SK-N-SH treated with all-trans-retinoic acid at 6 μM for 48 hours (cell line): ENCODE measurements around the gene TMEM53.

Source experiments
- ATAC-seq: fragments of 200-7000 bp; cut with Tn5 transposase; 3 replicates; pipeline ENCODE4 v1.9.1; 2020; ENCODE audit warnings: mild to moderate bottlenecking, moderate library complexity
- BACH2 ChIP-seq: fragments of 250-450 bp; sonication (Bioruptor Pico); IDR thresholded peaks from 2 replicates; pipeline ENCODE4 v1.9.0; 2021; ENCODE audit warnings: mild to moderate bottlenecking, borderline replicate concordance
- CSDC2 ChIP-seq: fragments of 250-450 bp; sonication (Bioruptor Pico); IDR thresholded peaks from 2 replicates; pipeline ENCODE4 v1.5.0; 2020; ENCODE audit warnings: mild to moderate bottlenecking, moderate library complexity
- ESRRG ChIP-seq: fragments of 250-450 bp; sonication (Bioruptor Pico); IDR thresholded peaks from 2 replicates; pipeline ENCODE4 v1.6.1; 2021; ENCODE audit warnings: mild to moderate bottlenecking
- GLIS3 ChIP-seq: fragments of 250-450 bp; sonication (Bioruptor Pico); IDR thresholded peaks from 2 replicates; pipeline ENCODE4 v1.5.0; 2020; ENCODE audit warnings: mild to moderate bottlenecking, moderate library complexity
- ISL1 ChIP-seq: fragments of 250-450 bp; sonication (Bioruptor Pico); IDR thresholded peaks from 2 replicates; pipeline ENCODE4 v2.1.2; 2022; ENCODE audit warnings: mild to moderate bottlenecking, moderate library complexity
- OSR1 ChIP-seq: fragments of 250-450 bp; sonication (Bioruptor Pico); IDR thresholded peaks from 2 replicates; pipeline ENCODE4 v1.8.0; 2022; ENCODE audit warnings: moderate library complexity, mild to moderate bottlenecking, inconsistent platforms
- PATZ1 ChIP-seq: fragments of 250-450 bp; sonication (Bioruptor Pico); IDR thresholded peaks from 2 replicates; pipeline ENCODE4 v1.8.0; 2020; ENCODE audit warnings: mild to moderate bottlenecking, moderate library complexity, borderline replicate concordance
- POU6F1 ChIP-seq: fragments of 250-450 bp; sonication (Bioruptor Pico); IDR thresholded peaks from 2 replicates; pipeline ENCODE4 v1.8.0; 2021; ENCODE audit warnings: low read depth, mild to moderate bottlenecking, moderate library complexity, borderline replicate concordance
- SNAI2 ChIP-seq: fragments of 250-450 bp; sonication (Bioruptor Pico); IDR thresholded peaks from 2 replicates; pipeline ENCODE4 v1.5.0; 2020; ENCODE audit warnings: mild to moderate bottlenecking, moderate library complexity
- TCF4 ChIP-seq: fragments of 250-450 bp; sonication (Bioruptor Pico); IDR thresholded peaks from 2 replicates; pipeline ENCODE4 v1.8.0; 2021; ENCODE audit warnings: mild to moderate bottlenecking, moderate library complexity, borderline replicate concordance
- TOX ChIP-seq: fragments of 250-450 bp; sonication (Bioruptor Pico); IDR thresholded peaks from 2 replicates; pipeline ENCODE4 v1.8.0; 2021; ENCODE audit warnings: mild to moderate bottlenecking, moderate library complexity, borderline replicate concordance
- ZFP3 ChIP-seq: fragments of 250-450 bp; sonication (Bioruptor Pico); IDR thresholded peaks from 2 replicates; pipeline ENCODE4 v1.5.0; 2020; ENCODE audit warnings: mild to moderate bottlenecking, moderate library complexity
- ZNF565 ChIP-seq: fragments of 450-650 bp; formaldehyde crosslinking; conservative IDR thresholded peaks from 2 replicates; pipeline ENCODE4 v1.5.0; 2020; ENCODE audit warnings: low read depth, mild to moderate bottlenecking, moderate library complexity
- ZNF70 ChIP-seq: fragments of 450-650 bp; formaldehyde crosslinking; IDR thresholded peaks from 2 replicates; pipeline ENCODE4 v1.5.0; 2020; ENCODE audit warnings: mild to moderate bottlenecking, moderate library complexity
- ZNF8 ChIP-seq: fragments of 450-650 bp; formaldehyde crosslinking; IDR thresholded peaks from 2 replicates; pipeline ENCODE4 v1.5.0; 2020; ENCODE audit warnings: mild to moderate bottlenecking, moderate library complexity
- TF ChIP-seq, protein P1 (sequence below): fragments of 250-450 bp; sonication (Bioruptor Pico); IDR thresholded peaks from 2 replicates; pipeline ENCODE4 v1.5.0; 2020; ENCODE audit warnings: mild to moderate bottlenecking, moderate library complexity
- TF ChIP-seq, protein P2 (sequence below): fragments of 250-450 bp; sonication (Bioruptor Pico); IDR thresholded peaks from 2 replicates; pipeline ENCODE4 v1.5.1; 2020; ENCODE audit warnings: low read depth, mild to moderate bottlenecking, moderate library complexity

Gene TMEM53

DNA sequence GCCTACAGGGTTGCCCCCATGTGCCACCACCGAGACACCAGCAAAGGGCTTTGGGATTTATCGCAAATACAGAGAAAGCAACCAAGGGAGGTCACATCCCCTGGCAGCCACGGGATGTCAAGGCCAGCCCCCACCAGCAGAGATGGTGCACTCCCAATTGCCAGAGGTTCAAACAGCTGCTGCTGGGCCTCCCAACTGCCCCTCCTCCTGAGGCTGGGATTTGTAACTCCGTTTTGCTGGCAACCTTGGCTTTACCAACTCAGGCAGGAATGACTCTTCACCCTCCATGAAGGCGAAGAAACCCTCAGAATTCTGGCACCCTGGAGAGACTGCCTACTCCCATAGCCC, 11.6 kb downstream of the TMEM53 start (continued):
- TF ChIP-seq ZNF565 (CRISPR knock-in tag) (no peak), ESRRG (CRISPR knock-in tag) (no peak), ZNF8 (CRISPR knock-in tag) (no peak), TCF4 (no peak), POU6F1 (no peak)

DNA sequence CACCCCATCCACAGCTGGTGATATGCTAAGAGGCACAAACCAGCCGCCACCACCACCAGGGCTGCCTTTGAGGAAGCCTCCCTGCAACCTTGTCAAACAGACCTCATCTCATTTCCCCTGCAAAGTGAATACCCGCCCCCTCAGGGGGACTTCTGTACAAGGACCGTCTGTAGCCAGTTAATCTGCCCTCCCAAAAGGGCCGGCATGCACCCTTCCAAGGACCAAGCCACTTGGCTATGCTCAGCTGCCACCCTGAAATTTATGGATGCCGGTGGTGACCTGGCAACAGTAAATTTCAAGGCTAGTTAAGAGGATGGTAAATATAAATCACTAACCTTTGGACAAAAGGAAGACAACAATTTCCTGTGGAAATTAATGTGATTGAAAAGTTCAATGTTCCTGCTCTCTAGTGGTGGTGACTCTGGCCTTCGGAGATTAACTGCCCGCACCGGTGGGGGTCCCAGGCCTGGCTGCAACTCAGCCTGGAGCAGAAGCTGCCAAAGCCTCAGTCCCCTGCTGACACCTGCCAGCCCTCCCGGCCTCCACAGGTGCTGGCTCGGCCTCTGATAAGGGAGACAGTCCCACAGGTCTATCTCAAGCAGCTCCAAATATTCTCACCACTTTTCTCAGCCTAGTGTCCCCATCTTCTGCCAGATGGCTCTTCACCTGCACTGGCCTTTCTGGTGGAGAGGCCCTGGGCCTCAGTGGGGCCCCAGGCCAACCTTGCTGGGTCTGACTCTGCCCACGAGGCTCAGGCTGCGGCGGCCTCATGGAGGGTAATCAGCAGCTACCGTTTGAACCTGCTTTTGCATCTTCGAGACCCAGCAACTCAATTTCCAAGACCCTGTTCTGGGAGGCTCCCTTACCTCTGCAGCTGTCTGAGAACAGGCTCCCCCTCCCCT, 12.2 kb downstream of the TMEM53 start:
- no peak; the same call in 2 of the 3 replicates for ATAC-seq
- no peak for TF ChIP-seq TOX (CRISPR knock-in tag)
- TF ChIP-seq, all 23 proteins: peak for 0

- TF ChIP-seq BACH2 (CRISPR knock-in tag): no peak
- no peak for TF ChIP-seq TOX (CRISPR knock-in tag)
- no peak for TF ChIP-seq SNAI2 (CRISPR knock-in tag)
- peak; percentile 59; the same call in 1 of the 2 replicates for TF ChIP-seq TCF4
- TF ChIP-seq POU6F1: no peak
- TF ChIP-seq, protein P1, sequence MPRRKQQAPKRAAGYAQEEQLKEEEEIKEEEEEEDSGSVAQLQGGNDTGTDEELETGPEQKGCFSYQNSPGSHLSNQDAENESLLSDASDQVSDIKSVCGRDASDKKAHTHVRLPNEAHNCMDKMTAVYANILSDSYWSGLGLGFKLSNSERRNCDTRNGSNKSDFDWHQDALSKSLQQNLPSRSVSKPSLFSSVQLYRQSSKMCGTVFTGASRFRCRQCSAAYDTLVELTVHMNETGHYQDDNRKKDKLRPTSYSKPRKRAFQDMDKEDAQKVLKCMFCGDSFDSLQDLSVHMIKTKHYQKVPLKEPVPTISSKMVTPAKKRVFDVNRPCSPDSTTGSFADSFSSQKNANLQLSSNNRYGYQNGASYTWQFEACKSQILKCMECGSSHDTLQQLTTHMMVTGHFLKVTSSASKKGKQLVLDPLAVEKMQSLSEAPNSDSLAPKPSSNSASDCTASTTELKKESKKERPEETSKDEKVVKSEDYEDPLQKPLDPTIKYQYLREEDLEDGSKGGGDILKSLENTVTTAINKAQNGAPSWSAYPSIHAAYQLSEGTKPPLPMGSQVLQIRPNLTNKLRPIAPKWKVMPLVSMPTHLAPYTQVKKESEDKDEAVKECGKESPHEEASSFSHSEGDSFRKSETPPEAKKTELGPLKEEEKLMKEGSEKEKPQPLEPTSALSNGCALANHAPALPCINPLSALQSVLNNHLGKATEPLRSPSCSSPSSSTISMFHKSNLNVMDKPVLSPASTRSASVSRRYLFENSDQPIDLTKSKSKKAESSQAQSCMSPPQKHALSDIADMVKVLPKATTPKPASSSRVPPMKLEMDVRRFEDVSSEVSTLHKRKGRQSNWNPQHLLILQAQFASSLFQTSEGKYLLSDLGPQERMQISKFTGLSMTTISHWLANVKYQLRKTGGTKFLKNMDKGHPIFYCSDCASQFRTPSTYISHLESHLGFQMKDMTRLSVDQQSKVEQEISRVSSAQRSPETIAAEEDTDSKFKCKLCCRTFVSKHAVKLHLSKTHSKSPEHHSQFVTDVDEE (CRISPR knock-in tag): 0 out of 2 replicates have a peak, but pooled peaks have one; percentile 18
- TF ChIP-seq ZNF70 (CRISPR knock-in tag): no peak
- peak; percentile 48; the same call in 2 of the 3 replicates for ATAC-seq
Observed at GRCh38 chr1:44660176-44660575, 14.1 kb downstream of the TMEM53 start.

DNA sequence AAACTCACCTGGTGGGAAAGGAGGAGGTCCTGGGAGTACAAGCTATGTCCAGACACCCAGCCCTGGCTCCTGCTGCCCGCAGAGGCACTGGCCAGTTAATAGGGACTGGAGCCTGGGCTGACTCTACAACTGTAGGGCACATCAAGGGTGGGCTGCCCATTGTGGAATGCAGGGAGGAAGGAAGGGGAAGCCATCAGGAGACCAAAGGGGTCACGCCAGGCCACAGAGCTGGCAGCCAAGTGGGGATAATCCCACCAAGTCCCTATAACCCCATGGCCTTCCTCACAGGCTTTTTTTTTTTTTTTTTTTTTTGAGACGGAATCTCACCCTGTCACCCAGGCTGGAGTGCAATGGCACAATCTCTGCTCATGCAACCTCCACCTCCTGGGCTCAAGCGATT, 14.7 kb downstream of the TMEM53 start:
- no peak for ATAC-seq
- TF ChIP-seq PATZ1 (CRISPR knock-in tag) (no peak), ZNF565 (CRISPR knock-in tag) (no peak), SNAI2 (CRISPR knock-in tag) (no peak), TCF4 (no peak), GLIS3 (no peak), ZFP3 (no peak), CSDC2 (CRISPR knock-in tag) (no peak), OSR1 (CRISPR knock-in tag) (no peak), ISL1 (CRISPR knock-in tag) (no peak)
- TF ChIP-seq, protein P2, sequence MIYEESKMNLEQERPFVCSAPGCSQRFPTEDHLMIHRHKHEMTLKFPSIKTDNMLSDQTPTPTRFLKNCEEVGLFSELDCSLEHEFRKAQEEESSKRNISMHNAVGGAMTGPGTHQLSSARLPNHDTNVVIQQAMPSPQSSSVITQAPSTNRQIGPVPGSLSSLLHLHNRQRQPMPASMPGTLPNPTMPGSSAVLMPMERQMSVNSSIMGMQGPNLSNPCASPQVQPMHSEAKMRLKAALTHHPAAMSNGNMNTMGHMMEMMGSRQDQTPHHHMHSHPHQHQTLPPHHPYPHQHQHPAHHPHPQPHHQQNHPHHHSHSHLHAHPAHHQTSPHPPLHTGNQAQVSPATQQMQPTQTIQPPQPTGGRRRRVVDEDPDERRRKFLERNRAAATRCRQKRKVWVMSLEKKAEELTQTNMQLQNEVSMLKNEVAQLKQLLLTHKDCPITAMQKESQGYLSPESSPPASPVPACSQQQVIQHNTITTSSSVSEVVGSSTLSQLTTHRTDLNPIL (CRISPR knock-in tag): no peak
